Gastroesophageal sphincter (tissue), 3 donors: ENCODE data around the gene MND1.

Experiments
- CTCF ChIP-seq, 4 experiments: fragments of 200-600 bp in 2 of 4; fragments of 450-650 bp in 2 of 4; sonication (generic) in 1 of 4; IDR thresholded peaks; one replicate each; pipeline ENCODE4 v1.5.1; 2017 to 2019; ENCODE audit warnings: antibody characterized with exemption in 4 of 4, mild to moderate bottlenecking in 2 of 4, moderate library complexity in 2 of 4
- POLR2A ChIP-seq, 2 donors: fragments of 450-650 bp; IDR thresholded peaks; one replicate each; pipeline ENCODE4 v1.6.1; 2017; ENCODE audit warnings: antibody characterized with exemption in 2 of 2, mild to moderate bottlenecking in 2 of 2, moderate library complexity in 1 of 2
- POLR2AphosphoS5 ChIP-seq: sonication (generic); formaldehyde crosslinking; IDR thresholded peaks from one replicate; pipeline ENCODE4 v1.6.1; 2017; ENCODE audit warnings: antibody characterized with exemption

GRCh38 chr4:153347117-153347516, 2.6 kb downstream of the MND1 start:
- no peak for TF ChIP-seq CTCF (IDR thresholded peaks at IDR 0.05)
- no peak for TF ChIP-seq POLR2AphosphoS5
- TF ChIP-seq POLR2A (IDR thresholded peaks at IDR 0.05): no peak
